Muscle layer of colon (tissue), 2 donors: ENCODE data around the gene DCLK3.

ENCODE experiments used
- H3K27ac ChIP-seq: one replicate; pipeline ENCODE4 v1.7.0; 2013; ENCODE audit warnings: low read depth, mild to moderate bottlenecking, low read length, moderate library complexity
- H3K27me3 ChIP-seq, 2 donors: one replicate each; pipeline ENCODE4 v1.7.0; 2013; ENCODE audit warnings: low read length in 2 of 2, mild to moderate bottlenecking in 2 of 2; ENCODE audit not compliant: insufficient read depth in 2 of 2, control insufficient read depth in 1 of 2
- H3K36me3 ChIP-seq: one replicate; pipeline ENCODE4 v1.7.0; 2013; ENCODE audit warnings: mild to moderate bottlenecking, low read length; ENCODE audit not compliant: insufficient read depth
- H3K4me1 ChIP-seq: one replicate; pipeline ENCODE4 v1.7.0; 2013; ENCODE audit warnings: mild to moderate bottlenecking, low read length; ENCODE audit not compliant: insufficient read depth
- H3K4me3 ChIP-seq, 2 donors: one replicate each; pipeline ENCODE4 v1.7.0; 2013; ENCODE audit warnings: low read length in 2 of 2, low read depth in 1 of 2, mild to moderate bottlenecking in 1 of 2, moderate library complexity in 1 of 2
- H3K9ac ChIP-seq: one replicate; pipeline ENCODE4 v1.7.0; 2013; ENCODE audit warnings: low read length
- H3K9me3 ChIP-seq: one replicate; pipeline ENCODE4 v1.7.0; 2013; ENCODE audit warnings: mild to moderate bottlenecking, low read length
- donor health status: abdominal sarcoma.
- donor health status: Adenocarcinoma of cecum.

The DCLK3 gene

DNA sequence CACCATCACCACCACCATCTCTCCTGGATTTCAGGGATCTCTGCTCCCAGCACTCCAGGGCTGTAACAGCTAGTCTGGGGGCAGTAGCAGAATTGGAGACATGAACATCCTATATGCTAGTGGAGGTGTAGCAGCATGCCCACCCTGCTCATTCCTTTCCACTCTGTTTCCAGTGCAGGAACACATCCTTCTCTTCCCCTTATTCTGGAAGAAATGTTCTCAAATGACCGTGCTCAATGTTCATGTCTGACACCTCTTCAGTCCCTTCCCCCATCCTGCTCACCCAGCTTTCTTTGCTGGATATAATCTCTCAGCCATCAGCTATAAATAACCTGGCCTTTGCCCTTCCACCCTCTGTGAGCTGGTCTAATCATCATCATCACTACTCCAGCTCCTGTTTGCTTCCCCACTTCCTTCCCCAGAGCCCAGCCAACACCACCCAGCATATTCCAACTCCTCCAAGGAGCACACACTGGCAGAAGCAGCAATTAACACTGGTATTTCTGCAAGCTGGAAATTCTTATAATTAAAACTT lies 31.1 kb downstream of the DCLK3 start:
- no peaks in the 10 kb centered on the region for H3K9me3 ChIP-seq
- H3K4me3 ChIP-seq, result no peak overlapping the region
- H3K4me1 ChIP-seq, result no peaks in the 10 kb centered on the region
- no peaks in the 10 kb centered on the region for H3K36me3 ChIP-seq
- H3K27me3 ChIP-seq, result no peaks in the 10 kb centered on the region
- no peak overlapping the region for H3K9ac ChIP-seq
- no peak overlapping the region for H3K27ac ChIP-seq

GRCh38 chr3:36730966-36731365 lies 33.4 kb downstream of the DCLK3 start:
- Histone ChIP-seq H3K9ac (no peak overlapping the region), H3K9me3 (no peaks in the 10 kb centered on the region), H3K36me3 (no peaks in the 10 kb centered on the region), H3K27me3 (no peaks in the 10 kb centered on the region), H3K4me1 (no peaks in the 10 kb centered on the region), H3K4me3 (no peak overlapping the region), H3K27ac (no peak overlapping the region)

GRCh38 chr3:36729204-36730056 lies 34.9 kb downstream of the DCLK3 start:
- H3K4me1 ChIP-seq, result no peaks in the 10 kb centered on the region
- no peak overlapping the region for H3K4me3 ChIP-seq
- H3K27ac ChIP-seq, result no peak overlapping the region
- H3K9me3 ChIP-seq, result no peaks in the 10 kb centered on the region
- no peaks in the 10 kb centered on the region for H3K36me3 ChIP-seq
- no peaks in the 10 kb centered on the region for H3K27me3 ChIP-seq
- no peak overlapping the region for H3K9ac ChIP-seq

GRCh38 chr3:36714343-36715086 lies 49.8 kb downstream of the DCLK3 start:
- H3K4me3 ChIP-seq, result no peak overlapping the region
- no peak overlapping the region for H3K27ac ChIP-seq
- H3K27me3 ChIP-seq, result no peaks in the 10 kb centered on the region
- no peaks in the 10 kb centered on the region for H3K4me1 ChIP-seq
- no peak overlapping the region for H3K9ac ChIP-seq
- no peaks in the 10 kb centered on the region for H3K36me3 ChIP-seq
- H3K9me3 ChIP-seq, result no peaks in the 10 kb centered on the region

- H3K4me3 ChIP-seq, result no peak overlapping the region
- H3K9me3 ChIP-seq, result no peaks in the 10 kb centered on the region
- no peaks in the 10 kb centered on the region for H3K36me3 ChIP-seq
- no peaks in the 10 kb centered on the region for H3K27me3 ChIP-seq
- no peaks in the 10 kb centered on the region for H3K4me1 ChIP-seq
- H3K27ac ChIP-seq, result no peak overlapping the region
- H3K9ac ChIP-seq, result no peak overlapping the region
Measured at GRCh38 chr3:36713904-36714303, 50.4 kb downstream of the DCLK3 start.

- Histone ChIP-seq H3K9me3 (no peaks in the 10 kb centered on the region), H3K27me3 (no peaks in the 10 kb centered on the region), H3K27ac (no peak overlapping the region), H3K4me3 (no peak overlapping the region), H3K9ac (no peak overlapping the region), H3K4me1 (no peaks in the 10 kb centered on the region), H3K36me3 (no peaks in the 10 kb centered on the region)
Measured at GRCh38 chr3:36710606-36711005, 53.7 kb downstream of the DCLK3 start.

DNA sequence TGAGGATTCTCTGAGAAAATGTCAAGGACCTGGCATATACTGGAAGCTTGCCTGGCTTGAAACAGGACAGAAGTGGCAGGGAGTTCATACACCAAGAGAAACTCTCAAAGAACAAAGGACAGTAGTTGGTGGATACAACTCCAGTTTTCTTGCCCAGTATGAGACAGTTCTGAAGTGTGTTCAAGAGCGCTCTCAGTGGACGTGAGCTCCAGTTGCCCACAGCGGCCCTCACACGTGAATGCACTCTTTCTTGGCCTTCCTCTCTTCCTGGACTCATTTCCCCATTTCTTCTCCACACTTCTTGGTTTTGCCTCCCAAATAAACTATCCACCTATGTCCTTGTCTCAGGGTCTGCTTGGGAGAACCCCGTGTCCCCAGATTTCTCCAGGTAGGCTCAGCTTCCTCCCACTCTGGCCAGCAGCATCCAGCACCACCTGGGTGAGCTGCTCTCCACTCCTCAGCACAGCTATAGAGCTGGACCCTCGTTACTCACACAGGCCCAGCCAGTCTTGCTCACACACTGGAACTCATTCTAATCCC lies 54.5 kb downstream of the DCLK3 start:
- H3K9ac ChIP-seq, result no peak overlapping the region
- H3K4me1 ChIP-seq, result no peaks in the 10 kb centered on the region
- H3K27ac ChIP-seq, result no peak overlapping the region
- H3K36me3 ChIP-seq, result no peaks in the 10 kb centered on the region
- H3K4me3 ChIP-seq, result no peak overlapping the region
- H3K9me3 ChIP-seq, result no peaks in the 10 kb centered on the region
- H3K27me3 ChIP-seq, result no peaks in the 10 kb centered on the region

- Histone ChIP-seq H3K9me3 (no peaks in the 10 kb centered on the region), H3K36me3 (no peaks in the 10 kb centered on the region), H3K27me3 (no peaks in the 10 kb centered on the region), H3K4me1 (no peaks in the 10 kb centered on the region), H3K4me3 (no peak overlapping the region), H3K9ac (no peak overlapping the region), H3K27ac (no peak overlapping the region)
Measured at GRCh38 chr3:36709281-36709680, 55.1 kb downstream of the DCLK3 start.

GRCh38 chr3:36707623-36708409 lies 56.5 kb downstream of the DCLK3 start:
- Histone ChIP-seq H3K9ac (no peak overlapping the region), H3K27ac (no peak overlapping the region), H3K4me1 (no peaks in the 10 kb centered on the region), H3K36me3 (no peaks in the 10 kb centered on the region), H3K9me3 (no peaks in the 10 kb centered on the region), H3K4me3 (no peak overlapping the region), H3K27me3 (no peaks in the 10 kb centered on the region)

DNA sequence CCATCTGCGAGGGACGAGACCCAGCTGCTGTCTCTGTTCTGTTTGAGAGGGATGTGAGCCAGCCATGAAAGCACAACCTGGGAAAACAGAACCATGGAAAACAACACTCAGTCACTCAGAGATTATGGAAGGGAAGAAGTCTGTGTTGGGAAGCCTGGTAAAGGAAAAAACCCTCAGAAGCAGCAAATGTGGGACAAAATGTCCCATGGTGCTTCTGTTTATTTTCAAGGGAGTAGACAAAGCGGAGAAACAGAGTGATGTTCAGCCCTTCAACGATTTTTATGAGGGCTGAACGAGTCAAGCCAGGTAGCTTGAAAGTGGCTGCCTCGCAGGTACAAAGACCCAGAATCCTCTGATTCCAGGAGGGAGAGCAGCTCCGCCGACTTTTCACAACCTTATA lies 59.3 kb downstream of the DCLK3 start:
- H3K9ac ChIP-seq, result no peak overlapping the region
- H3K9me3 ChIP-seq, result no peaks in the 10 kb centered on the region
- no peak overlapping the region for H3K4me3 ChIP-seq
- H3K4me1 ChIP-seq, result no peaks in the 10 kb centered on the region
- no peak overlapping the region for H3K27ac ChIP-seq
- no peaks in the 10 kb centered on the region for H3K27me3 ChIP-seq
- no peaks in the 10 kb centered on the region for H3K36me3 ChIP-seq

DNA sequence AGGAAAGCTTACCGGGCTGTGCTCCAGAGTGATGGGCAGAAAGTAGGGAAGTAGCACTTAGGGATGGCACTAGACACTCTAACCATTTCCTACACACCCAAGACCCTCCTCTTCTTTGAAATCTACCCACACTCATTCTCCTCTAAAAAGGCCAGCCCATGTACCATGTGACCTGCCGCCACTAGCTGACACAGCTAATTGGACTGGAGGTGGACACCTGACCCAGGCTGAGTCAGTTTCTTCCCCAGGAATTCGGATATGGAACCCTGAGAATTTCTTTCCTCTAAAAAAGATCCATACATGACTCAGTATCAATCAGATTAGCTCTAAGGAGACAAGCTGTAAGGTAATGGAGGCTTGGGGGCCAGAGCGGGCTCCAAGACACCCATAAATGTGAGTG lies 60.1 kb downstream of the DCLK3 start:
- no peak overlapping the region for H3K9ac ChIP-seq
- no peaks in the 10 kb centered on the region for H3K27me3 ChIP-seq
- H3K36me3 ChIP-seq, result no peaks in the 10 kb centered on the region
- H3K27ac ChIP-seq, result no peak overlapping the region
- H3K9me3 ChIP-seq, result no peaks in the 10 kb centered on the region
- H3K4me1 ChIP-seq, result no peaks in the 10 kb centered on the region
- no peak overlapping the region for H3K4me3 ChIP-seq
